HG03520 (cell line): Measurements from ENCODE around the gene ADCY2.

Experiments
- ATAC-seq: cut with Tn5 transposase; IDR thresholded peaks from one replicate; pipeline ENCODE4 v1.9.1; 2021; ENCODE audit warnings: mild to moderate bottlenecking, moderate library complexity; ENCODE audit not compliant: unreplicated experiment

Gene ADCY2

DNA sequence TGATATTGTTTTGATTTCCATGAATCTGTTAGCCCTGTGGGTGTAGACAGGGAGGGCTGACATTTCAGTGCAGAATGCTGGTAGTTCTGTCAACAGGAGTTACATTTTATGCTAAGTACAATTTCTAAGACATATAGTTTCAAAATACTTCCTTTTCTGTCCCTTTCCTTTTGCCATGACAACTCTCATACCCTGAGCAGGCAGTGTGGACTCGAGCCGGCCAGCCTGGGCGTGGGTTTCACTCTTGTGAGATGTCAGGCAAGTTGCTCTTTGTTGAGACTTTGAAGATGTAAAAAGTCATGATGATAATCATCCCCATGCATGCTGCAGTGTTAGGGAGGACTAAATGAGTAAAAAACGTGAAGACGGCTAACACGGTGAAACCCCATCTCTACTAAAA lies 257.1 kb downstream of the ADCY2 start:
- no peak for ATAC-seq

- ATAC-seq: no peak
Observed at GRCh38 chr5:7657153-7657552, 261.2 kb downstream of the ADCY2 start.

DNA sequence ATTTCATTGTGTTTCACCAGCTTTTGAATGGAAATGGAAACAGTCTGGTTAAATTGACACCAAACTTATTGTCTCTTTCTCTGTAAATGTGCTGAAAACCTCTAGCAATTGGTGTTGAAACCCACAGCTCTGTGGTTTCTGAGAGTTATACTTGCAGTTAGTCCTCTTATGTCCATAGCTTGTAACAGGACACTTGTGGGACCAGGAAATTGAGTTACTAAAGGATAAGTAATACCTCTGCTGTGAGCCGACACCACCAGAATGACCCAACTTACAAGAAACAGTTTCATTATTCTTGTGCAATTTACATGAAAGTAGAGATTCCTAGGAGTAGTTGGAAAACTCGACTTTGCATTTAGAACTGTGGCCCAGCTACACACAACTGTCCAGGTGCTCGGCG lies 263.5 kb downstream of the ADCY2 start:
- ATAC-seq: no peak

DNA sequence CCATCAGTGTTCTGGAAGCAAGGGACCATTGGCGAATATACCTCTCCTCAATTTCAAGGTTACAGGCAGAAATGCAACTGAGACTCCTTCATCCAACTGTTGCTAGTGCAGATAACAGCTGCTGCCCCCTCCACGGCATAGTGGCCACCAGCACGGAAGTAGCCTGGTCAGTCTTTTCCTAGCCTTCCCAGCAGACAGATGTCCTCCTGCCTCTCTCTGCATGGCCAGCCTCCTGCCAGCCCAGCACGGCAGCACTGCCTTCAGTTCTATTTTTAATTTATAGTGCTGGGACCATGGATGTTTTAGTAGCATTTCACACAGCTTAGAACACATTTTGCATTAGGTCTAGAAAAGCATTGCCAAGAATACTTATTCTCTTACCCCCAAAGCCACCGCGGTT lies 266.4 kb downstream of the ADCY2 start:
- ATAC-seq: no peak

GRCh38 chr5:7663808-7664207 lies 267.9 kb downstream of the ADCY2 start:
- no peak for ATAC-seq

GRCh38 chr5:7664208-7664607 lies 268.3 kb downstream of the ADCY2 start:
- ATAC-seq: no peak

DNA sequence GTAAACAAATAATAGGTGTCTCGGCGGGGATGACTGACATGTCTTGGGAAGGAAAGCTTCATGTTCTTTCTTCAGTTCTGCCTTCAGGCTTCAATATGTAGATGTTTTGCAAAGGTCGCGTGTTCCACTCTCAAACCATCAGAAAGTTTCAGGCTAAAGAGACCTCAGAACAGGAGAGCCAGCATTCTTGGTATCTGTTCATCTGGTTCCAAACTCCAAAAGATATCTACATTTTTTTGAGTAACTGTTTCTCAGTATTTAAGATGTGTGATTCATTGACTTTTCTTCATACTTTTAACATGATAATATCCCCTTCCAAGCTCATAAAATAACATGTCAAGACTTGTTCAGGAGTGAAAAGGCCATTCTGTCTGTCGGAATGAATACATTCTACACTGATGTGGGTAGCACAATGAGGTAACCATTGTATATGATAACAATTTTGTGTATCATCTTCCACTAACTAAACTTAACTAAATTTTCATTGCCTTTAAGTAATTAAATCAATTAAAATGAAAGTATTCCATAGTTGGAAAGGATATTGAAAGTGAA lies 271.4 kb downstream of the ADCY2 start:
- no peak for ATAC-seq

GRCh38 chr5:7668161-7668560 lies 272.2 kb downstream of the ADCY2 start:
- no peak for ATAC-seq

- no peak for ATAC-seq
Observed at GRCh38 chr5:7668627-7669026, 272.7 kb downstream of the ADCY2 start.

DNA sequence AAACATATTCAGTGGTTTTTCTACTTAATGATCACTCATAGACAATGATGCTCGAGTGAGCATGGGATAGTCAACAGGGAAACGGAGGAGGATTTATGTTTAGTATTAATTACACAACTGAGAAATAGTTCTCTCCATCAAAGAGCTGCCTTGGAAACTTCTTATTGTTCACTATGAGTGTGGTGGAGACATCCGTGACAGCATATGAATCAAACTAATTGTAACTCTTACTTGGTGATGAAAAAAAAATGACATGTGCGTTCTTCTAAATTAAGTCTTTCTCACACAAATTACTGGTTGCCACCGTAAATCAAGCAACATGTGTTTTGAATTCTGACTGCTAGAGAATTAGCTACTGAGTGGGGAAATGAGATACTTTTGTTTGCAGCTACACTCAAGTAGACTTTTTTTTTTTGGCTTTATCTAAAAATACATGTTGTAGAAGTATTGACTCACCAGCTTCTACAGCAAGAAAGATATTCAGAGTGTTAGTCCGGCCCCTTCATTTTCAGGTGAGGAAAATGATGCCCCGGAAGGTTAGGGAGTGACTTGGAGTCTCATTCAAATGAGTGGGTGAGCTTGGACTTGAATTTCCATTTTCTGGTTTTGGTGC lies 275.5 kb downstream of the ADCY2 start:
- ATAC-seq: no peak

- ATAC-seq: no peak
Observed at GRCh38 chr5:7673658-7674057, 277.7 kb downstream of the ADCY2 start.

- ATAC-seq: no peak
Observed at GRCh38 chr5:7676455-7676854, 280.5 kb downstream of the ADCY2 start.

DNA sequence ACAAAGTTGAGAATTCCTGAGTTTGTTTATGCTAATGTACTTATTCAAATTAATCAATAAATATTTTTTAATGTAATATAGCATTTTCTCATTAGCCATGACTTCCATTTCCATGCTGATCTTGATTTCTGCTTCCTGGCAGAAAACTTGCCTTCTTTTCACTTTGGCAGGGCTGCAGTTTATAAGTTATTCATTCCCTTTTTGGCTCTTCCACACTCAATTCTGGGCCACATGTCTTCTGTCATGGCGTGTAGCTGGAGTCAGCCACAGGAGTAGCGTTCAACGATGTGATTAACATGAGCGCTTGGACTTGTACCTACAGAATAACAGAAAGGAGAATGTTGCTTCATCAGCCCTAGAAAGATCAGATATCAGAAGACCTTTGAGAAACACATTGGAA lies 282.1 kb downstream of the ADCY2 start:
- ATAC-seq: no peak

DNA sequence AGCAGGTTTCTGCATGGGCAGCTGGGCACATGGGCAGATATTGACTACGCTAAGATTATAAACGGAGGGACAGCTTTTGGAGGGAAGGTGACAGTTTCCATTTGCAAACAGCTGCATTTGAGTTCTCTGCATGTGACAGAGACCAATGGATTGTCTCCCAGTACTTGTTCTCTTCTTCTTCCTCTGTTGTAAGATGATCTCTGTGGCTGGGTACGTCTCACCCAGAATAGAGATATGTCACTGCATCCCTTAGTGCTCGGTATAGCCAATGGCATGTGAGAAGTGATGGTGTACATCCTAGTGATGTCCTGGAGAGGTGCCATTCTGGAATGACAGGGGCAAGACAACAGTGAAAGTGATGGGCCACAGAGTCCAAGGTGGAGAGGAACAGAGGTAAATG lies 283.7 kb downstream of the ADCY2 start:
- no peak for ATAC-seq

DNA sequence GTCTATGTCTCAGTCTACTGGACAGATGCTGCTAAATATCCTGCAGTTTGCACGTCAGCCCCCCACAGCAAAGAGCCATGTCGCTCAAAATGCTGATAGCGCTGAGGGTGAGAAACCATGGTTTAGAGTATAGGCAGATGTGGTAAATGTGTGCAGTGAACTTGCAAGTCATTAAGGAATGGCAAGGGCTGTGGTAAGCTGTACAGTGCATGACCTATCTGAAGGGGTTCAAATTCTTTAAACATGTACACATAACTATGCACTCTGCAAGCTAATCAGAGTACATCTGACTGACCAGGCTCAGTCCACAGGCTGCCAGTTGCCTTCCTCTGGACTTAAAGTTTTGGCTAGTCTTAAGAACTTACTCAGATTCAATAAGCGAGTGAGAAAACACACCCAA lies 284.3 kb downstream of the ADCY2 start:
- ATAC-seq: no peak

- ATAC-seq: no peak
Observed at GRCh38 chr5:7682379-7682778, 286.4 kb downstream of the ADCY2 start.

DNA sequence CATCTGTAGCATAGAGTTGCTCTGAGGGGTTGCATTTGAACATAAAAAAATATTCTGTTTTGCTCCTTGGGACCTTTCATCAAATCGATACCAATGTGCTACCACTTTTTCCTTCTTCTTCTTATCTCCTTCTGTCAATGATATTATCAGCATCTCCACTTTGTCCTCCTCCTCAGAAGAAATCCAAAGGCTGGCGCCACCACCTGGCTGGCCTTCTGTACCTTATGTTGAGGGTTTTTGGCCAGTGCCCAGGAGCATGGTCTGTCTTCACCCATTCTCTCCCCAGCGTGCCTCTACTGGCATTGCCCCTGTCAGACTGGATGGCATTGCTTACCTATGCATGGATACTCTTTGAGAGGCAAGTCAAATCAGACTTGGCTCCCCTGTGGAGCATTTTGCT lies 287.8 kb downstream of the ADCY2 start:
- ATAC-seq: no peak

- no peak for ATAC-seq
Observed at GRCh38 chr5:7684826-7685225, 288.9 kb downstream of the ADCY2 start.

- ATAC-seq: no peak
Observed at GRCh38 chr5:7686794-7687193, 290.9 kb downstream of the ADCY2 start.

DNA sequence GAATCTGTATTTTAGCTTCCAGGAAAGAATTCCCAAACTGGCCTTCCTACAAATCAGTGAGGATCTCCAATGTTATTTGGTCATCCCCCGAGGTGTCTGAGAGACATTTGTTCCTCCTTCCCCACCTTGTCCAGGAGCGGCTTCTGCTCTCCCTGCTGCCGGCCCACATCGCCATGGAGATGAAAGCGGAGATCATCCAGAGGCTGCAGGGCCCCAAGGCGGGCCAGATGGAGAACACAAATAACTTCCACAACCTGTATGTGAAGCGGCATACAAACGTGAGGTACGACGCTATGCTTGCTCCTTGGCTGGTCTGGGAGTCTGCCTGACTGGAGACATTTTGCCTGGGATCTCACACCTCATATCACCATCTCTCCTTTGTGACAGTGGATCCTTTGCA lies 294.6 kb downstream of the ADCY2 start:
- no peak for ATAC-seq

- ATAC-seq: no peak
Observed at GRCh38 chr5:7705261-7705660, 309.3 kb downstream of the ADCY2 start.

DNA sequence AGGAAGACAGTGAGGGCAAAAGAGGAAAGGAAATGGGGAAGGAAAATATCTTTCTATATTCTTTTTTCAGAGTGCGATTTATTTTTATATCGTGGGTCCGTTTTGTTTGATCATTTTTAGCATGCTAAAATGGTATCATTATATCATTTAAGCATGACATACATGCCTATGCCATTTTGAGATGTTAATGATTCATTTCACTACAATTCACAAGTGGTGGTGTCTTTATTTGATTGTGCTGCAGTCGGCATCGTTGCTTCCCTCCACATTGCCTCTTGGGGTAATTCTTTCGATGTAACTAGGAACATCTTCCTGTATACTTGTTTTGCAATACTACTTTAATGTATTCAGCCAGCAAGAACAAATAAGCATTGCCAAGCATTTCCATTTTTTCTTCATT lies 309.8 kb downstream of the ADCY2 start:
- no peak for ATAC-seq

DNA sequence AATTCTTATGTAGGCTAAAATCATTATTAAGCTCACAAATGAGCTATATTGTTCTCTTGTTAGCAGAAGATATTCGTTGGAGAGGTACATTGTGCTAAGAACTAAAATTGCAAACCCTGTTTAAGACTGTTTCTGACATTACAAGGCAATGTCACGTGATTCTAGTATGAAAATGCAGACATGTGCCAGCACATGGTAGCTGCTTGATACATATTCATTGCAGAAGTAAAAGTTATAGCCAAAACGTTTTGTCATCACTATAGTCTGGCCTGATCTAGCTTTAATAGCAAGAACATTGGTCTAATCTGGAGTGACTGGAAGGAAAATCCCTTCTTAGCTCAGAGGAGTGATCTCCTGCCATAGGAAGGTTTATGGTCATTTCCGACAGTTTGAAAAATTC lies 310.3 kb downstream of the ADCY2 start:
- ATAC-seq: no peak
